CD4-positive, alpha-beta T cell treated with Interleukin-17A for 1 hour (primary cell): ENCODE measurements around the gene ENTPD3.
"Not testable (repeated sequence)": the region's sequence is repeated elsewhere in the genome, so short reads cannot be mapped to it uniquely, and the experiment has no call there.

Source experiments
- DNase-seq: peaks from one replicate; pipeline ENCODE4 v3.0.0-alpha.2; 2020

ENTPD3 gene

DNA sequence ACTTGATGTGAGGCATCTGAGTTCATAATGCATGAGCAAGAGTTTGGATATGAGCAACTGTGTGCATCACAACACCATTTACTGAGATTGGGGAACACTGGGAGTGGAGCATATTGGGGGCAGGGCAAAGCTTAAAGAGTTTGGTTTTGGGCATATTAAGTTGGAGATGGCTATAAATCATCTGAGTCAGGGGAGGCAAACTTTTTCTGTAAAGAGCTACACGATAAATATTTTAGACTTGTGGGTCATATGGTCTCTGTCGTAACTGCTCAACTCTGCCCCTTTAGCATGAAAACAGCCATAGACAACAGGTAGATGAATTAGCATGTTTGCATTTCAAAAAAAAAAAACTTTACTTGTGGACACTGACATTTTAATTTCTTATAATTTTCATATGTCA lies 20.0 kb downstream of the ENTPD3 start:
- DNase-seq: no peak

DNA sequence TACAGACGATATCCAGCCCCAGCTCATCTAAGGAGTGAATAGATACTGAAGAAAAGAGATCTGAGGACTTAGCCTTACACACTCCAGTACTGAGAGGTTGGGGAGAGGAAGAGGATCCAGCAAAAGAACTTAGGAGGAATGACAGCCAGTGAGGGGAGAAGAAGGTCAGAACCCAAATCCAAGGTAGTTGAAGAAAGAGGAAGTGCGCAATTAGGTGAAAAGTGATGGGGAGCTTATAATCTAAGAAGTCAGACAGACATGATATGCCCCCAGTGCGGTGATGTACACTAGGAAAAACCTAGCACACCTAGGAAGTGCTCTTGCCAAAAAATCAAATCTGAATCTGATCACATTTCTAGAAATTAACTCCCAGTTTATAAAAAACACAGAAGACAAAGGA lies 20.6 kb downstream of the ENTPD3 start:
- no peak for DNase-seq

GRCh38 chr3:40414270-40414669 lies 27.3 kb downstream of the ENTPD3 start:
- DNase-seq: no peak

DNA sequence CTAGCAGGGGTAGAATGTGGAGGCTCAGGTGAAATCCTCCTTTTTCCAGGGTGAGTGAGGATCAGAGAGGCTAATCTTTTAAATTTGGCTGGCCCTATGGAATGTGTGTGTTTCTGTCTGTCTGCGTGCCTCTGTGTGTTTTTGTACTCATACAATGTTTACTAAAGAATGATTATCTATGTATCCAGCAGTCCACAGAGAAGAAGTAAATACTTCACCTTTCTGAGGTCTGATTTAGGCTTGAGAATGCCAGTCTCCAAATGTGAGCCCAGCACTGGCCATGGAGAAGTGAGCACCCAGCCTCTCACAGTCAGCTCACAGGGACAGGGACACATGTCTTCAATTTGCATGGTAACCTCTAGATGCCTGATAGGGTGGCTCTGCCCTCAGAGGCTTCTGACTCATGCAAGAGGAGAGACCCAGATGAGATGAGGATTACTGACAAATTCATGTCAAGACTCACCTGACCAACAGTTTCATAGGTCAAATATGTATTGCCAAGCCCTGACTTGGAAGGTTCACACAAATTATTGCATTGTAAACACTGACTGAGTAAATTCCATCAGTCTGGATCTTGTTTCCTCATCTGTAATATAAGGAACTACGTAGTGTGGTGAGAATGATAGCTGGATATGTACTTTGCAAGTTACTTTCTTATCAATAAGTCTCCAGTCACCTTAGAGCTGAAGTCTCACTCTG lies 31.0 kb downstream of the ENTPD3 start:
- DNase-seq: no peak

GRCh38 chr3:40422861-40423260 lies 35.9 kb downstream of the ENTPD3 start:
- DNase-seq: no peak

DNA sequence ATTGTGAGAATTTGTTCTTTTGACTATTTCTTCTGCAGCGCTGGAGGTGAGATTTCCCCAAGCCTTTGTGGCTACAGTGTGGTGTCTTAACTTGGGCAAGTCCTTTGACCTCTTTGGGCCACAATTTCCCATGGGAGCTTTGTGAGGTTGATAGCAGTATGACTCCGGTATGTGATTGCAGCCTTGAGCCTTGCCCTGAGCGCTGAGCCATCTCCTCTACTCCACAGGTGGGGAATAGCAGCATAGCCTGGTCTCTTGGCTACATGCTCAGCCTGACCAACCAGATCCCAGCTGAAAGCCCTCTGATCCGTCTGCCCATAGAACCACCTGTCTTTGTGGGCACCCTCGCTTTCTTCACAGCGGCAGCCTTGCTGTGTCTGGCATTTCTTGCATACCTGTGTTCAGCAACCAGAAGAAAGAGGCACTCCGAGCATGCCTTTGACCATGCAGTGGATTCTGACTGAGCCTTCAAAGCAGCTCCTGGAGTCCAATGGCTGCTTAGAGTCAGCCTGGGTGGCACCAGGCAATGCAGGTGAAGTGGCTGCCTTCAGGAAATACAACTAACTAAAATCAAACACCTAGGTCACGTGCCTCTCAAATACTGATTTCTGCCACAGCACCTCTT lies 40.2 kb downstream of the ENTPD3 start:
- no peak for DNase-seq

DNA sequence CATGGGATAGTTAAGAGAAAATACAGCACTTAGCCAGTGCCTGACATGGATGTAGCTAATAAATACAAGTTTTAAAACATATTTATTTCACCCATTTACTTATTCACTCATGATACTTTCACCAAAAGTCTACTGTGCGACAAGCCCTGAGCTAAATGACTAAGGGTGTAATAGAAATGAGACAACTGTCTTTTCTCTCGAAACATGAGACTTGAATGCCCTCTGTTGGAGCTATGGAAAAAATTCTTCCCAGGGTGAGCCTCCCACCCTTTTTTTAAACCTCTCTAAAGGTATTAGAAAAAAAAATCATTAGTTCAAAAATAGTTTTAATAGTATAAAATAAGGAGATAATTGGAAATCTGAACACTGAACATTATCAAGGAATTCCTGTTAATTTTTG lies 45.8 kb downstream of the ENTPD3 start:
- DNase-seq: no peak

DNA sequence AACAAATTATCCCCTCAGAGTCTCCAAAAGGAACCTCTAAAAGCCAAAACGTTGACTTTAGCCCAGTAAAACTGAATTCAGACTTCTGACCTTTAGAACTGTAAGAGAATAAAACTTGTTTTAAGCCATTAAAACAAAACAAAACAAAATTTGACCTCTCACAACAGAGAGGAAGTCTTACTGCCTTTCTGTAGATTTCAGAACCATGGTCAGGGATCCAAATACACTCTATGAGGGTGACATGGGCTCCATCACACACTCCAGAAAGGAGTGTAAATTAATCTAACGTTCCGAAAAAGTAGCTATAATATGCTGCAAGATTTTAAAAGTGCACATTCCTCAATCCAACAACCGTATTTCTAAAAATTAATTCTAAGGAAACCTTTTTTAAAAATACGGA lies 50.9 kb downstream of the ENTPD3 start:
- no peak for DNase-seq

- DNase-seq: no peak
Observed at GRCh38 chr3:40445062-40445461, 58.1 kb downstream of the ENTPD3 start.

- DNase-seq: no peak
Observed at GRCh38 chr3:40445880-40446279, 58.9 kb downstream of the ENTPD3 start.

- DNase-seq: no peak
Observed at GRCh38 chr3:40450438-40450837, 63.5 kb downstream of the ENTPD3 start.

GRCh38 chr3:40451551-40451950 lies 64.6 kb downstream of the ENTPD3 start:
- DNase-seq: no peak

DNA sequence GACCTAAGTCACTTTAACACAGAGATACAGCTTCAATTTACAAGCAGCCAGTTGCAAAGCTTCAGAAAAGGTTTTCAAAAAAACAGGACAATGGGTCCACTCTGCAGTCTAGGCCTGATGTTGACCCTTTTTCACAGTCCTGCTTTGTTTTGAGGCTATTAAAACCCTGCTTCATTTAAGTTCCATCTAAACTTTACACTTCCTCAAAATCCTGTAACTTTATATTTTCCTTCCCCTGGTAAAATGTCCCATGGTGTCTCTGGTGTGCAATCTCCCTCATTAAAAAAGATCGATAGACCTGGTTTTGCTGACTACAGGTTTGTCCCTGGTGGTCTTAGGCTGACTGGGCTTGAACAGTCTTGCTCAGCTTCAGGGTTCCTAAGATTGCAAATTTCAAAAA lies 65.1 kb downstream of the ENTPD3 start:
- no peak for DNase-seq

DNA sequence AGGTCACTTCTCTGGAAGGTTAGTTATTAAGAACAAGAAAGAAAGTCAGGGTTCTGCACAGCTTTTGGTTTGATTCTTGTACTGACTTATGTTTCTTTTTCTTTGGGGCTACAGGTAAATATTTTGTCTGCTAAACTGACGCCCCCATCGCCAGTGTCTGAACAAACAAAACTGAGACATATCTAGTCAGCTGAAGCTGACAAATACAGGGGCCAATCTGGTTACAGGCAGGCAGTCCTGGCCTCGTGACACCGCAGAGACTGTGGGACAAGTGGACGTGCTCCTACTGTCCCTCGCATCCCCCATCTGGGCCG lies 65.5 kb downstream of the ENTPD3 start:
- no peak for DNase-seq

GRCh38 chr3:40452876-40453730 lies 66.1 kb downstream of the ENTPD3 start:
- peak; percentile 98 for DNase-seq

DNA sequence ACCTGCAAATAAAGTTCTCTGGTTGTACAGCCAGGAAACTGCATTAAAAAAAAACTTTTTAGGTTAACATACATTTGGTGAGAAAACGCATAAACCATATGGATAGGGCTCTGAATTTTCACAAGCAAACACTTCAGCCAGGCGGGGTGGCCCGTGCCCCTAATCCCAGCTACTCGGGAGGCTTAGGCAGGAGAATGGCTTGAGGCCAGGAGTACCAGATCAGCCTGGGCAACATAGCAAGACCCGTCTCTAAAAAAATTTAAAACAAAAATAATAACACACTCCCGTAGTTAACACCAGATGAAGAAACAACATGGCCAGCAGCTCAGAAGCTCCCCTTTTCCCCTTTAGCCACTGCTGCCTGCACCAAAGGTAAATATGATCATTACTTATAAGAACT lies 66.9 kb downstream of the ENTPD3 start:
- no peak for DNase-seq

GRCh38 chr3:40455328-40455727 lies 68.3 kb downstream of the ENTPD3 start:
- DNase-seq: no peak

GRCh38 chr3:40456279-40456939 lies 69.4 kb downstream of the ENTPD3 start:
- DNase-seq: no peak

DNA sequence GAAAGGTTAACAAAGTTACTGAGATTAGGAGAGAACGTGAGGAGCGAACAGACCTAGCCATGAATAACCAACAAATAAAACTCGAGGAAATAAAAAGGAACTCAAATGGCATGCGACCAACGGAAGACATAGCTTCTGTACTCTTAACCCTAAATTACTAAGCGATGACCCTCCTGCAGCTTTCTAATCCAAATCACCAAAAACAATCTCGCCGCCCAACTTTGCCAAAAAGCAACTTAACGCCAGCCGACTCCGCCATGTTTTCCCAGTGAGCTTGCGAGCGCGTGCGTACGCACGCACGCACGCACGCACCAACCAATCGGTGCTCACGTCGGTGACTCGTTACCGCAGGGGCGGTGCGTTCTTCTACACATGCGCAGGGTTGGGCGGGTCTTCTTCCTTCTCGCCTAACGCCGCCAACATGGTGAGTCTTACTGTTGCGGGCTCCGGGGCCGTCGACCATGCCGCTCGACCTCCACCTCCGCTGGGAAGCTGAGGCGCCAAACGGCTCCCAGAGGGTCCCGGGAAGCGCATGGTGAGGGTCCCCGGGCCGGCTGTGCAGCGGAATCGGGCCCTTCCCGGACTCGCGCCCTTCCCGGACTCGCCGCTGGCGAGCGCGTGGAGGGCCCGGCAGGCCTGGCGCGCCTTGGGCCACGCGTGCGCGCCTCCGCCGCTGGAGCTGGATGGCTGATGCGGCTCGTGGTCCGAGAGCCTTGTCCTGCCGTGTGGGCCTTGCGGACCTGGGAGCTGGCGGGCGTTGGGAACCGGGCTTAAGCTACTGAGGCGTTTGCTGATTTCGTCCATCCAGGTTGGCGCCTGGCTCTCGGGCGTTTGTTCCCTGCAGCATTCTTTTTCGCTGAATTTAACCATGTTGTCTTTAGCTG lies 70.2 kb downstream of the ENTPD3 start, which contains the start of gene RPL14:
Gene RPL14, plus strand, starts transcription at position 400 of the 884 bp plus-strand sequence. Its CDS starts 133 bp downstream, at position 533.
- DNase-seq: peak; percentile 96

- DNase-seq: no peak
Observed at GRCh38 chr3:40458473-40458872, 71.5 kb downstream of the ENTPD3 start.

DNA sequence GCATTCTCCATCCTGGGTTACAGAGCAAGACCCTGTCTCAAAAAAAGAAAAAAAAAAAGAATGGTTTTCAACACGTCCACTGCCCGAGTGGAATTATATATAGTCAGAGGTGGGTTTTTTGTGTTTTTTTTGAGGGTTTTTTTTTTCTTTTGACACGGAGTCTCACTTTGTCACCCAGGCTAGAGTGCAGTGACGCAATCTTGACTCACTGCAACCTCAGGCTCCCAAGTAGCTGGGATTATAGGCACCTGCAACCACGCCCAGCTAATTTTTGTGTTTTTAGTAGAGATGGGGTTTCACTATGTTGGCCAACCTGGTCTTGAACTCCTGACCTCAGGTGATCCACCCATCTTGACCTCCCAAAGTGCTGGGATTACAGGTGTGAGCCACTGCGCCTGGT lies 73.5 kb downstream of the ENTPD3 start:
- DNase-seq: not testable (repeated sequence)

GRCh38 chr3:40461161-40461560 lies 74.2 kb downstream of the ENTPD3 start:
- no peak for DNase-seq
